Right lung (tissue), 5 donors: ENCODE measurements around the gene UBE2D4. TPM values are rescaled to one million over a fixed set of nuclear protein-coding genes. Genes with fewer than 3 reads are reported as not detected.
A peak's percentile ranks its signal among the peaks of the same experiment; 100 is the strongest.

Experiments used
- DNase-seq, 2 donors: peaks; one replicate each; pipeline ENCODE4 v3.0.0-alpha.2; 2013
- polyA plus RNA-seq, 5 donors: library from polyadenylated mRNA; unstranded; fragments of 120-200 nt; gene quantifications; one replicate each; pipeline versions ENCODE4 v1.2.1 to v1.2.3, GENCODE V29; 2013; ENCODE audit warnings: inconsistent platforms in 1 of 5, low replicate concordance in 1 of 5; ENCODE audit not compliant: insufficient read length in 5 of 5, insufficient read depth in 1 of 5

The UBE2D4 gene
- polyA plus RNA-seq, 5 donors: 13.0 to 21.0 (median 15.0) TPM

- peak; percentile 35 to 42 for DNase-seq
Measured at GRCh38 chr7:43905956-43906330, 20.3 kb upstream of the UBE2D4 start.

- DNase-seq: peak; percentile 35 to 42
Measured at GRCh38 chr7:43906331-43907010, 19.8 kb upstream of the UBE2D4 start, which contains the start of gene URGCP. TSS of gene URGCP (minus strand) at chr7:43906596. CDS start at chr7:43906575, 21 bp downstream.

- no peak for DNase-seq
Measured at GRCh38 chr7:43914795-43915194, 11.4 kb upstream of the UBE2D4 start.

GRCh38 chr7:43915907-43916306 lies 10.3 kb upstream of the UBE2D4 start:
- DNase-seq: no peak

GRCh38 chr7:43921423-43921822 lies 4.8 kb upstream of the UBE2D4 start:
- DNase-seq: no peak

- DNase-seq: no peak
Measured at GRCh38 chr7:43922726-43923125, 3.5 kb upstream of the UBE2D4 start.

- DNase-seq: no peak
Measured at GRCh38 chr7:43926798-43927123, 525 bp downstream of the UBE2D4 start.

- DNase-seq: no peak
Measured at GRCh38 chr7:43927810-43928209, 1.6 kb downstream of the UBE2D4 start.

- no peak for DNase-seq
Measured at GRCh38 chr7:43929529-43930457, 3.6 kb downstream of the UBE2D4 start.

- no peak for DNase-seq
Measured at GRCh38 chr7:43931346-43931745, 5.1 kb downstream of the UBE2D4 start.

- DNase-seq: no peak
Measured at GRCh38 chr7:43933902-43934560, 7.8 kb downstream of the UBE2D4 start.

GRCh38 chr7:43937444-43937843 lies 11.2 kb downstream of the UBE2D4 start:
- no peak for DNase-seq

- no peak for DNase-seq
Measured at GRCh38 chr7:43938892-43939482, 12.8 kb downstream of the UBE2D4 start.

GRCh38 chr7:43942250-43942649 lies 16.0 kb downstream of the UBE2D4 start:
- no peak for DNase-seq

- DNase-seq: no peak
Measured at GRCh38 chr7:43942997-43943396, 16.8 kb downstream of the UBE2D4 start.

- no peak for DNase-seq
Measured at GRCh38 chr7:43943417-43944187, 17.4 kb downstream of the UBE2D4 start.

GRCh38 chr7:43944286-43944685 lies 18.1 kb downstream of the UBE2D4 start:
- DNase-seq: no peak

- DNase-seq: no peak
Measured at GRCh38 chr7:43952028-43952427, 25.8 kb downstream of the UBE2D4 start.

- DNase-seq: no peak
Measured at GRCh38 chr7:43953071-43953470, 26.8 kb downstream of the UBE2D4 start.

- DNase-seq: peak; percentile 4 to 6
Measured at GRCh38 chr7:43954524-43955228, 28.4 kb downstream of the UBE2D4 start.

GRCh38 chr7:43956027-43956426 lies 29.8 kb downstream of the UBE2D4 start:
- no peak for DNase-seq
